ENCODE measurements around the gene EP400.

EP400 gene

GRCh38 chr12:131927110-131928079, 22.3 kb upstream of the EP400 start:
- DNase-seq: no peak

- no peak for DNase-seq
Measured at GRCh38 chr12:131928080-131928710, 21.5 kb upstream of the EP400 start.

GRCh38 chr12:131928711-131929580, 20.8 kb upstream of the EP400 start, which contains the start of gene PUS1:
TSS of gene PUS1 (plus strand) at chr12:131929276. CDS start at chr12:131929723, 447 bp downstream.
- peak; percentile 91 for DNase-seq

GRCh38 chr12:131929581-131930456, 19.9 kb upstream of the EP400 start:
- peak; percentile 17 for DNase-seq

- DNase-seq: no peak
Measured at GRCh38 chr12:131930510-131930909, 19.2 kb upstream of the EP400 start.

GRCh38 chr12:131933387-131933786, 16.4 kb upstream of the EP400 start:
- no peak for DNase-seq

- DNase-seq: no peak
Measured at GRCh38 chr12:131934535-131934934, 15.2 kb upstream of the EP400 start.

- no peak for DNase-seq
Measured at GRCh38 chr12:131938082-131938481, 11.7 kb upstream of the EP400 start.

GRCh38 chr12:131939007-131939406, 10.7 kb upstream of the EP400 start:
- DNase-seq: no peak

GRCh38 chr12:131940141-131940547, 9.6 kb upstream of the EP400 start:
- DNase-seq: no peak

- no peak for DNase-seq
Measured at GRCh38 chr12:131941116-131941986, 8.4 kb upstream of the EP400 start.

- DNase-seq: no peak
Measured at GRCh38 chr12:131941987-131942341, 7.8 kb upstream of the EP400 start.

GRCh38 chr12:131942671-131943070, 7.1 kb upstream of the EP400 start:
- DNase-seq: no peak

GRCh38 chr12:131943389-131943788, 6.4 kb upstream of the EP400 start:
- no peak for DNase-seq

GRCh38 chr12:131943876-131944275, 5.9 kb upstream of the EP400 start:
- no peak for DNase-seq

GRCh38 chr12:131944601-131945251, 5.0 kb upstream of the EP400 start:
- no peak for DNase-seq

GRCh38 chr12:131946757-131947156, 3.0 kb upstream of the EP400 start:
- DNase-seq: no peak

- DNase-seq: no peak
Measured at GRCh38 chr12:131947482-131948027, 2.2 kb upstream of the EP400 start.

GRCh38 chr12:131948166-131948712, 1.5 kb upstream of the EP400 start:
- DNase-seq: no peak

Data from effector CD4-positive, alpha-beta T cell (primary cell).